Activated CD8-positive, alpha-beta memory T cell treated with anti-CD3 and anti-CD28 coated beads, Interleukin-2, amount 50 U/mL, for 1 hour (primary cell): ENCODE measurements around the gene PI4K2B.
A peak's percentile ranks its signal among the peaks of the same experiment; 100 is the strongest.
"Not testable (repeated sequence)": the region's sequence is repeated elsewhere in the genome, so short reads cannot be mapped to it uniquely, and the experiment has no call there.

ENCODE experiments used
- DNase-seq: peaks from one replicate; pipeline ENCODE4 v3.0.0-alpha.2; 2020; ENCODE audit errors: extremely low read depth

PI4K2B gene

DNA sequence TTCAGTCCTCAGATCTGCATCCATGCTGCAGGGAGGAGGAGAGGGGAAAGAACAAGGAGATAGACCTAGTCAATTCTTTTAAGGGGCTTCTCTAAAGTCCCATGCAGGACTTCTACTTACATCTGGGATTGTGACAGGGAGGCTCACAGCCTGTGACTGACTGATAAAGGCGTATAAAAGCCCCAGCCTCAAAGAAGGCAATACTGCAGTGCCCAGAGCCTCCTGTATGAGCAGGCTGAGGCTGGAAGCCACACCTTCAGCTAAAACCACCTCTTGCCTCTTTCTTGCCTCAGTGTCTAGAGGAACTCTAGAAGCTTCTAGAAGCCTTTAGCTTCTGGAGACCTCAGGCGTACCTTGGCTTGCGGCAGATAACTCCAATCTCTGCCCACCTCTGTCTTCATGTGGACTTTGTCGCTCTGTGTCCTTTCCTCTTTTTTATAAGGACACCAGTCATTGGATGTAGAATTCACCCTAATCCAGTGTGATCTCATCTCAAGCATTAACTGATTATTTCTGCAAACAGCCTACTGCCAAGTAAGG is 72.8 kb downstream of the PI4K2B start:
- DNase-seq = no peak

DNA sequence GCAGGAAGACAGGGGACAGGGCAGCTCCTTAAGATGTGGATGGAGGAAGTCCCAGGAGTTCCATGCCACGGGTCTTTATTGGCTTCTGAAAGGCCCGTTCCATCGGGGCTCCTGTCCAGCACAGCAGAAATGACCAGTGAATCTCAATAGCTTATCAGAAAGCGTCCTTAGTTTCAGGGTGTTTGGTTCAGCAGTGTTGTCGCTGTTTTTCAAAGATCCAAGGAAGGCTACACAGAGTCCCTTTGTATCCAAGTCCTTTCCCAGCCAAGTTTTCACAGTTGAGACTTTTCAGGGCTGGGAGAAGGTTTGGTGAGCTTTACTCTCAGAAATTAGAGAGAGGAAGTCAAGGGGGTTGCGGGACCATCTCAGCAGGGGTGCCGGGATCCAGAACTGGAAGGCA is 73.8 kb downstream of the PI4K2B start:
- DNase-seq = no peak

DNA sequence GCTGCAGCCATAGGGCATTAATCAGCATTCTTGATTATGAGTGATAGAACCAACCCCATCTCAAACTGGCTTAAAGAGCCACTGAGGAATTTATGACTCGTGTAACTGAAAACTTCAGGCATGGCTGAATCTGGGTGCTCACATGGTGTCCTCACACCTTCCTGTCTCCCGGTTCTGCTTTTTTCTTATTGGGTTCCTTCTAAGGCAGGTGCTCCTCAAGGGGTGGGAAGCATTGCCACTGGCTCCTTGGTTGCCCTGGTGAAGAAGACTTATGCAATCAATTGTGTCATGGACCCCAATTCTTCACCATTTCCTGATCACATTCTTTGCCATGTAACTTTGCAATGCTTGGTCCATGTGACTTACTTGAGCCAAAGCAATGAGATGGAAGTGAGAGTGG is 74.5 kb downstream of the PI4K2B start:
- DNase-seq = no peak

DNA sequence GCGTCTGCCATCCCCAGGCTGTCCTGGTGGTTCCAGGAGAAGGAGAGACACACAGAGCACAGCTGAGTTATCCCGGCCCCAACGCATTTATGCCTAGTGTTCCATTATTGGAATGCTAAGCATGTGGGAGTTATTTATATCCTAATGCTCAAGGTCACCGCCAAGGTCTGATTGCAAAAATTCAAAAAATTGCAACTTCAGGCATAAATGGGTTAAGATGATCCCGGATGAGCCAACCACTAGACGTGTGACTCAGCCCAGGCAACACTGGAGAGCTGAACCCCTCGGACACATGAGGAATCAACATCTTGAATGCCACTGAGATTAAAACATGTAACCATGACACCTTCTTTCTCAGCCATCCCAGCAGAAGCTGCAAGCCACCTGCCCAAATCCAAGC is 74.9 kb downstream of the PI4K2B start:
- DNase-seq = no peak

DNA sequence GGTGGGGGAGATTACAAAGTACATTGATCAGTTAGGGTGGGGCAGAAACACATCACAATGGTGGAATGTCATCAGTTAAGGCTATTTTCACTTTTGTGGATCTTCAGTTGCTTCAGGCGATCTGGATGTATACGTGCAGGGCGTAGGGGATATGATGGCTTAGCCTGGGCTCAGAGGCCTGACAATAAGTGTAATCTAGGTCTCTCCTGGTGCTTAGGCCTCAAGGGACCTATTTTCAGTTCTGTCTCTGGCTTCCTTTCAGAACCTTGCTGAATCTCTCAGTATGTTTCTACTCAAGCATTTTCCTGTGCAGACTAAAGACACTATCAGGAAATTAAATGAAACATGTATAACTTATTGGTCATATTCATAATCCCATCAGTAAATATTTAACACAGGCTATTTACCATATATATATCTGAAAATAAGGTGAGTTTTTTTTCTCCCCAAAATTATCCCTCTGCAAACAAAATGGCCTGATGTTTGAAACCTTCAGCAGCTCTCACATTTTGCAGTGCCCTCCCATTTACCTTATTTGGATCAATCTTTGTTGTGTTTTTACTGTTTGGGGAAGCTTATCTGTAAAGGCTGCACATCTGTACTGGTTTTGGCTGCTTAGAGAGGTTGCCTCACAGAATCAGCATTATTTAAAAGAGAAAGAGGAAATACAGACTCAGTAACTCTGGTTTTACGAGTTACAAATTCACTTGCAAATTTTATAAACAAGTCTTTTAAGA is 76.4 kb downstream of the PI4K2B start:
- DNase-seq = no peak

DNA sequence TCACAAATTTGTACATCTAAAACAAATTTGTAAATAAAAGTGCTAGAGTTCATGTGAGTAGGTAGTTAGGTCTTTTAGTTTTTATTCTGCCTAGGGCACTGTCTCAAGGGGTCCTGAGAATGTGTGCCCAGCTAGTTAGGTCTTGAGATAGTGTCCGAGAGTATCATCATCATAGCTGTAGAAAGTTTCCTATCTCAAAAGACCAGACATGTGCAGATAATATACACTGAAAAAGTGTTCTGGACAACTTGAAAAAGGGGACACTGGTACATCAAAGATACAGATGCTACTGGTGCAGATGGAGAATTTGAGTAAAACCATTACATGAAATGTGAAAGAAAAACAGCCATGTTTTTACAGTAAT is 77.0 kb downstream of the PI4K2B start:
- DNase-seq = no peak

DNA sequence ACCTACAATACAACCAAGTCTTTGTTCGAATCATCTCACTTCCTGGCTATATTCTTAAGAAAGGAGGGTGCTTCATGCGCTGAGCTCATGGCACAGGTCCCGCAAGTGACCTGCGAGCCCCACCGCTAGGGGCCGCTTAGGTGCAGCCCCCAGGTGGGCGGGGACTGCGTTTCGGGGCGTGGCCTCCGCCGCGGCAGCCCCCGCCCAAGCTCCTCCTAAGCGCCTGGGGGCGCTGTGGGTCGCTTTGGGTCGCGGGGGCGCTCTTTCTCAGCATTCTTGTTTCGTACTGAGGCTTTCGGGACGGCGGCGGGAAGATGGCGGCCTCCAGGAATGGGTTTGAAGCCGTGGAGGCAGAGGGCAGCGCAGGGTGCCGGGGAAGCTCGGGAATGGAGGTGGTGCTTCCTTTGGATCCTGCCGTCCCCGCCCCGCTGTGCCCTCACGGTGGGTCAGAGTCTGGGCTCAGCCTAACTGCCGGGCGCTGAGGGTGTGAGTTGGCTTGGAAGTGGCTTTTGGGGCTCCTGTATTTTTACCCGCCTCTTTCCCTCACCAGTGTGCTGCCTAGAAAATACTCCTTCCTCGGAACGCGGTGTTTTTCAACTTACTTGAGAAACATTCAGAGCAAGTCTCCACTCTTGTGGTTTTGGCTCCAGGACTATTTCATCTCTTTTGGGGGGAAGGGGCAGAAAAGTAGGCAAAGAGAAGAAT is 78.8 kb downstream of the PI4K2B start, which contains the start of gene ZCCHC4:
Gene ZCCHC4 (plus strand): TSS at position 279 of the 705 bp plus-strand sequence. CDS start 36 bp downstream, at position 315.
- DNase-seq = peak; percentile 67

DNA sequence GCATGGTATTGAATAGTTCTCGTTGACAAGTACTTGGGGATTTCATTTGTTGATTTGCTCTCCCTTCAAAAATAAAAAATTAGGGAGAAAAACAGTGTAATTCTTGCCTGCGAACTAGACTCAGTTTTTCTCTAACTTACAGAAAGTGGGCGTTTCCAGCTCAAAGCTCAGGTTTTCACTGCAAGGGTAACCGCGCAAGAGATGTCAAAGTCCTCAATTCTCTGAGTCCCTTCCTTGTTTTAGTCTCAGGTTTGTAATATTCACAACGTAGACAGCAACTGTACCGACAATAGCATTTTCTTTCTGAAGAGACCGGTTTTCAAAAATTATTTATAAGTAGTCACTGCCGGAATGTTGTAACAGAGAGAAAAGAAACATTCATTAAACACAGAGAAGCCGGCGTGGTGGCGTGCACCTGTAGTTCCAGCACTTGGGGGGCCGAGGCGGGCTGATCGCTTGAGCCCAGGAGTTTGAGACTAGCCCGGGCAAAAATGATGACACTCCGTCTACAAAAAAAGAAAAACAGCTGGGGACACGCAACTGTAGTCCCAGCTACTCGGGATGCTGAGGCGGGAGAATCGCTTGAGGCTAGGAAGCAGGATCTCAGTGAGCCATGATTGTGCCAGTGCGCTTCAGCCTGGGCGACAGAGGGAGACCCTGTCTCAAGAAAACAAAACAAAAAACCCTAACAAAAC is 79.5 kb downstream of the PI4K2B start:
- no peak for DNase-seq

DNA sequence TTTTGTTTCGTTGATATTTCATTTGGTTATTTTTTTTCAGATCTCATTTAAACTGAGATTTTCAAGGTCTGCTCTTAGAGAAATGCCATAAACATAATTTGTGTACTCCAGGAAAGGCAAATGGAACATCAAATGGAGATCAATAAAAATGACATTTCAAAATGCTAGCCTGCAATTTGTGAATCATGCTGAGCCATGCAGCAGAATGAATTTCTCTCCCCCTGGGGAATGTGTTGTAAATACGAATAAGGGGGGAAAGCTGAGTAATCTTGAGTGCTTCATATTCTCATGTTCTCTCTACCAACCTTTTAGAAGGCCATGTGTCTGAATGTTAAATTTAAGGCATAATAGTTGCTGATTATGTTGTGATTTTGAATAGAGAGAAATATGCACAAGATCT is 86.5 kb downstream of the PI4K2B start:
- DNase-seq = no peak

DNA sequence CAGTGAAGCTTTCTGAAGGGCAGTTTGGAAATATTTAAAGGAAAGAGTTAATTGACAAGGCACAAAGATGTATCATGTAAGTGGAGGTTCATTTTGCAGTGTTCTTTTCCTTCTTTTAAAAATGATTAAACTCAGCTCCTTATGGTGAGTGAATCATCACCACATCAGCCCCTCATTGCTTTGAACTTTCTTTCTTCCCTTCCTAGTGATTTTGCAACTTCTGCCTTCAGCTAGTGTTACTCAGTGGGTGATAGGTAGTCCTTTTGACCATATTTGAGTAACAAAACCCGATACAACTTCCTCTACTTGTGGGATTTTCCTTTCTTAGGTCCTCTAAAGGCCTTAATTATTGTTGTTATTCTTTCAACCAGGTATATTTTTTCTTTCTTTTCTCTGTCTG is 86.9 kb downstream of the PI4K2B start:
- DNase-seq = no peak

DNA sequence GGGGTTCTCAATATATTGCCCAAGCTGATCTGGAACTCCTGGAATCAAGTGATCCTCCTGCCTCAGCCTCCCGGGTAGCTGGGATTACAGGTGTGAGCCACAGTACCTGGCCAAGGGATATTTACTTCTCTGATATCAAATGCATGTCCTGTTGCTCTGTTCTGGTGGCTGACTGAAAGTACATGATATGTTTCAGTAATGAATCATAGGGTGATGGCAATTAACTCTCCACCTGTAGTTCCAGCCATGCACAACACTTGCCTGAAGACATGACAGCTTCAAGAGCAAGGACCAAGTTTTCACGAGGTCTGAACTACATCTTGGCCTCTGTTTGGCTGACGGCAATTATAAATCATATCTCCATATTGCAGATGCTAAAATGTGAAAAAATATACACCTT is 87.9 kb downstream of the PI4K2B start:
- no peak for DNase-seq

DNA sequence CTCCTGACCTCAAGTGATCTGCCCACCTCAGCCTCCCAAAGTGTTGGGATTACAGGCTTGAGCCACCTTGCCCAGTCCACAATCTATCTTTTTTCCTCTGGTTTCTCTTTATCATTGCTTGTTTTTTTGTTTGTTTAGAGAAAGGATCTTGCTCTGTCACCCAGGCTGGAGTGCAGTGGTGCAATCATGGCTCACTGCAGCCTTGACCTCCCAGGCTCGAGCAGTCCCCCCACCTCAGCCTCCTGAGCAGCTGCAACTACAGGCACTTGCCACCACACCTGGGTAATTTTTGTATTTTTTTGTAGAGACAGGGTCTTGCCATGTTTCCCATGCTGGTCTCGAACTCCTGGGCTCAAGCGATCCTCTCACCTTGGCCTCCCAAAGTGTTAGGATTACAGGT is 94.6 kb downstream of the PI4K2B start:
- not testable (repeated sequence) for DNase-seq
